Measurements from ENCODE around the gene DCTN4. TPM values are rescaled to one million over a fixed set of nuclear protein-coding genes. Genes with fewer than 3 reads are reported as not detected.

Gene DCTN4
- total RNA-seq, 1 donor from 2014 or later, result 87.4 TPM

DNA sequence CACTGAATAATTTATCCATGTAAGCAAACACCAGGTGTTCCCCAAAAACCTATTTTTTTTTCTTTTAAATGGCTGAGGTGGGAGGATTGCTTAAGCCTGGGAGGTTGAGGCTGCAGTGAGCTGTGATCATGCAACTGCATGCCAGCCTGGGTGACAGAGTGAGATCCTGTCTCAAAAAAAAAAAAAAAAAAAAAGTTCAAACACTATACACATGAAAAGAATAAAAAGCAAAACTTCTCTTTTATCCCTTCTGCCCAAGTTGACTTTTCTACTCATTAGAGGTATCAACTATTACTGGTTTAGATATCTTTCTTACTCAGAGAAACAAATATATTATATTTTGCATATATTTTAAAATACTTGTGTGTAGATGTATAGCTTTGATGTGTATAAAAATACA lies 17.8 kb downstream of the DCTN4 start:
- no peak for DNase-seq (ENCODE audit: low spot score)

GRCh38 chr5:150738862-150739261 lies 20.0 kb downstream of the DCTN4 start:
- DNase-seq (ENCODE audit: low spot score), result no peak

- peak; percentile 26 for DNase-seq (ENCODE audit: low spot score)
Measured at GRCh38 chr5:150734579-150735384, 24.0 kb downstream of the DCTN4 start.

GRCh38 chr5:150731669-150732242 lies 27.1 kb downstream of the DCTN4 start:
- peak; percentile 76 for DNase-seq (ENCODE audit: low spot score)

GRCh38 chr5:150729859-150730258 lies 29.0 kb downstream of the DCTN4 start:
- no peak for DNase-seq (ENCODE audit: low spot score)

DNA sequence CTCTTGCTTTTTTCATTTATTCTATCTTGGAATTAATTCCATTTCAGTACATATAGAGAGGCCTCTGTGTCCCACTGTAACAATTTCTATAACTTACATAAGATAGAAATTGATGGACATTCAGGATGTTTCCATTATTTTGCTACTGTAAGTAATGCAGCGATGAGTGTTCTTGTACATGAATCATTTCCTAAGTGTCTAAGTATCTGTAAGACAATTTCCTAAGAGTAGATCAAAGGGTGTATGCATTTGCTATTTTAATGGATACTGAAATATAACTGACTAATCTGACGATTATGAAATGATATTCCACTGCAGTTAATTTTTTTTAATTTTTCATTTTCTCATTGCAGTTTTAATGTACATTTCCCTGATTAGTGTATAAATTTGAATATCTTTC lies 35.0 kb downstream of the DCTN4 start:
- no peak for DNase-seq (ENCODE audit: low spot score)

GRCh38 chr5:150710165-150710564 lies 48.7 kb downstream of the DCTN4 start:
- no peak for DNase-seq (ENCODE audit: low spot score)

GRCh38 chr5:150706776-150707390 lies 51.9 kb downstream of the DCTN4 start:
- peak; percentile 22 for DNase-seq (ENCODE audit: low spot score)

- DNase-seq (ENCODE audit: low spot score), result no peak
Measured at GRCh38 chr5:150703762-150704161, 55.1 kb downstream of the DCTN4 start.

- peak; percentile 96 for DNase-seq (ENCODE audit: low spot score)
Measured at GRCh38 chr5:150700594-150701377, 58.0 kb downstream of the DCTN4 start, which contains the start of gene RBM22. RBM22 (minus strand) TSS chr5:150701062; CDS start chr5:150700985, 77 bp downstream.

- no peak for DNase-seq (ENCODE audit: low spot score)
Measured at GRCh38 chr5:150700246-150700593, 58.6 kb downstream of the DCTN4 start.

DNA sequence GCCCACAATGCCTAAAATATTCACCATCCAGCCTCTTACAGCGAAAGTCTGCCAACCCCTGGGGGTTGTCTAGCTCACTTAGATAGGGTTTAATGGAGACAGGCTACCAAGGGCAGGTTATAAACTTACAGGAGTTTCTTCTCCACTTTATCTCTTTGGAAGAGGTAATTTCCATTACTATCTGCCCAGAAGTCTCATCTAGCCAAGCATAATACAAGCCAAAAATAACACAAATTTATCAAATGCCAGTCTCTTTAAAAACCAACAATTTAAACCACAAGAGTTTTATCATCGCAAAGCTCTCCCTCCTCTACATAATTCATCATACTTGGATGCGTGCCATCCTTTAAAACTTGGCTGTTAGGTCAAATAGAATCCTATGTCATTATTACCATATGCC lies 64.2 kb downstream of the DCTN4 start:
- no peak for DNase-seq (ENCODE audit: low spot score)

- no peak for DNase-seq (ENCODE audit: low spot score)
Measured at GRCh38 chr5:150692276-150692675, 66.5 kb downstream of the DCTN4 start.

- DNase-seq (ENCODE audit: low spot score), result no peak
Measured at GRCh38 chr5:150690760-150691159, 68.1 kb downstream of the DCTN4 start.

GRCh38 chr5:150689120-150689519 lies 69.7 kb downstream of the DCTN4 start:
- no peak for DNase-seq (ENCODE audit: low spot score)

DNA sequence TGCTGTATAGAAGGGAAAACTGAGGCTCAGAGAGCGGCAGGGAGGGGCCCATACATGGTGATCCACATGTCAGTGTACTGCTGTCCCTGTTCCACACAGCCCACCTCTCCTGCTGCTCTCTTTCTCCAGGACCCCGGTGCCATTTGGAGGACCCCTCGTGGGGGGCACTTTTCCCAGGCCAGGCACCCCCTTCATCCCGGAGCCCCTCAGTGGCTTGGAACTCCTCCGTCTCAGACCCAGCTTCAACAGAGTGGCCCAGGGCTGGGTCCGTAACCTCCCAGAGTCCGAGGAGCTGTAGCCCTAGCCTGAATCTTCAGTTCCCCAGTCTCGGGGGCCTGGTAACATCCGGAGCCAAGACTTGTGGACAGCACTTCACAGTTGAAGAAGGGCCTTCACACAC lies 82.2 kb downstream of the DCTN4 start:
- DNase-seq (ENCODE audit: low spot score), result no peak

- DNase-seq (ENCODE audit: low spot score), result no peak
Measured at GRCh38 chr5:150675069-150675468, 83.7 kb downstream of the DCTN4 start.

DNA sequence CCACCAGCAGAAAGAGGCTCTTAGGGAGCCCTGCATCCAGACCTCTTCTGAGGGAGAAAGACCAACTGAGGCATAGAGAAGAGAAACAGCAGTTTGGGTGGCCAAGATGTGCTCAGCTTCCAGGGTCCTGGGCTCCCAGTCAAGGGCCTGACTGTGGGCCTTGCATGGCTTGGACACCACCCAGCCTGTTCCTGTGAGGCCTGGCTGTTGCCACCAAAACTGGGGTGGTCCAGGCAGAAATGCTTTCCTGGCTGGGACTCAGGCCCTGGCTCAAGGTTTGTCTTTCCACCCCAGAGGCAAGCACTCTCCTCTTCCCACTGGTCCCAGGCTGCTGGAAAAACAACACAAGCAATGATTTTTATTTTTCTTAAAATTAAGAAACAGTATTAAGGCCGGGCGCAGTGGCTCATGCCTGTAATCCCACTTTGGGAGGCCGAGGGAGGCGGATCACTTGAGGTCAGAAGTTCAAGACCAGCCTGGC lies 84.4 kb downstream of the DCTN4 start:
- no peak for DNase-seq (ENCODE audit: low spot score)

- DNase-seq (ENCODE audit: low spot score), result no peak
Measured at GRCh38 chr5:150672884-150673275, 85.9 kb downstream of the DCTN4 start.

- DNase-seq (ENCODE audit: low spot score), result peak; percentile 55
Measured at GRCh38 chr5:150672237-150672883, 86.5 kb downstream of the DCTN4 start.

DNA sequence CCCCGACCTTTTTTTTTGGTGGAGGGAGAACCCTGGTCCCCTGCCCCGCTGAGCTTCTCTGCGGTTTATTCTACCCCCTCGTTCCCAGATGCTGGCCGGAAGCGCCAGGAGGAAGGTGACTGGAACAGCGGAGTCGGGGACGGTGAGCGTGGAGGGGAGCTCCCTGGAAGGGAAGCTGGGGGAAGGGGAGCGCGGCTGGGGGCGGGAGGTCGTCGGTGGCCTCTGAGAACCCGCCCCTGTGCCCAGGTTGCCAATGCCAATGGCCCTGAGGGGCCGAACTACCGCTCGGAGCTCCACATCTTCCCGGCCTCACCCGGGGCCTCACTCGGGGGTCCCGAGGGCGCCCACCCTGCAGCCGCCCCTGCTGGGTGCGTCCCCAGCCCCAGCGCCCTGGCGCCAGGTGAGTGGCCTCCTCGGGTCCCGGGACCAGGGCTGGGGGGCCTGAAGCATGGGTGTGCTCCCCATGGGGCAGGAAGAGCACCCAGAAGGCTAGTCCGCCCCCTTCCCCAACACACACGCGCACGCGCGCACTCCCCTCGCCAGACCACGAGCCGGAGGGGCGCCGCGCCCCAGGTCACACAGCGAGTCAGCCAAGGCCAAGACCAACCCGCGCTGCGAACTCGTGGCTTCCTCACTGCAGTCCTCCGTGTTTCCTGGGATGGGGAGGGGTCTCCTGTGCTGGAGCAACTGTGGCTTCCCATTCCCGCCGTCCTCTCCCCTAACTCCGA lies 87.1 kb downstream of the DCTN4 start:
- DNase-seq (ENCODE audit: low spot score), result no peak
